Neuron (in vitro differentiated cells): ENCODE measurements around the gene EPHB2.

Source experiments
- H2AFZ ChIP-seq: one replicate; pipeline ENCODE4 v1.6.1; 2013; ENCODE audit warnings: low read depth, mild to moderate bottlenecking, inconsistent platforms, low read length, moderate library complexity
- H3K27me3 ChIP-seq: one replicate; pipeline ENCODE4 v1.6.1; 2013; ENCODE audit warnings: low read length; ENCODE audit not compliant: insufficient read depth
- H3K36me3 ChIP-seq: one replicate; pipeline ENCODE4 v1.6.1; 2013; ENCODE audit warnings: low read length; ENCODE audit not compliant: insufficient read depth
- H3K4me1 ChIP-seq: one replicate; pipeline ENCODE4 v1.6.1; 2013; ENCODE audit warnings: low read length; ENCODE audit not compliant: insufficient read depth
- H3K4me3 ChIP-seq: 2 replicates; pipeline ENCODE4 v1.5.1; 2013; ENCODE audit warnings: mild to moderate bottlenecking, low read length, moderate library complexity
- H3K9me3 ChIP-seq: one replicate; pipeline ENCODE4 v1.6.1; 2013; ENCODE audit warnings: low read length

EPHB2 gene

DNA sequence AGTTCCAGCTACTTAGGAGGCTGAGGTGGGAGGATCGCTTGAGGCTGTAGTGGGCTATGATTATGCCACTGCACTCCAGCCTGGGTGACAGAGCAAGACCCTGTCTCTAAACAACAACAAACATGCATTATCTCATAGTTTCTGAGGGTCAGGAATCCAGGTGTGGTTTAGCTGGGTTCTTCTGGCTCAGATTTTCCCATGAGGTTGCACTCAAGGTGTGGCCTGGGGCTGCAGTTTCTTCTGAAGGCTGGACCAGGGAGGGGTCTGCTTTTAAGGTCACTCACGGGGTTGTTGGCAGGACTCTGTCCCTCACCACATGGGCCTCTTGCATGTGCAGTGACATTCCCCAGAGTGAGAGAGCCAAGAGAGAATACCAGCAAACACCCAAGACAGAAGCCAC, 77.0 kb downstream of the EPHB2 start:
- Histone ChIP-seq H3K36me3 (peaks cover 37% of the 10 kb centered on the region), H2AFZ (no peak overlapping the region), H3K27me3 (no peaks in the 10 kb centered on the region), H3K4me1 (peaks cover 36% of the 10 kb centered on the region), H3K9me3 (no peaks in the 10 kb centered on the region), H3K4me3 (no peak overlapping the region)

DNA sequence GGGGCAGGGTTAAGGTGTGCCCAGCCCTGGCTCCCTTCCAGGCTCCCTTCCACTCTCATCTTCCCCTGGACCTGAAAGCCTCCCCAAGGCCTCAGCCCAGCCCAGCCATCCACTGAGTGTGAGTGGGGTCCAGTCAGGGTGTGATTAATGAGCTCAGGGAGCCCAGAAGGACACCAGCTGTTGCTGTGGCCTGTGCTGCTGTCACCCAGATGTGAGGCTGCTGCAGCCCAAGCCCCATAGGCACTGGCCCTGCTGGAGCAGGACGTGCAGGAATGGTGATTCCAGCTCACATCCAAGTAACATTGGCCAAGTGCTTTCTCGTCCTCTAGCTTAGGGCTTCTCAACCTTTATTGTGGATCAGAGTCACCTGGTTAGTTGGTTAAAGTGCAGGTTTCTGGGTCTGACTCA, 77.6 kb downstream of the EPHB2 start:
- no peaks in the 10 kb centered on the region for H3K9me3 ChIP-seq
- H3K36me3 ChIP-seq = peaks cover 37% of the 10 kb centered on the region
- no peak overlapping the region for H3K4me3 ChIP-seq
- H3K27me3 ChIP-seq = no peaks in the 10 kb centered on the region
- H2AFZ ChIP-seq = no peak overlapping the region
- peaks cover 30% of the 10 kb centered on the region for H3K4me1 ChIP-seq

DNA sequence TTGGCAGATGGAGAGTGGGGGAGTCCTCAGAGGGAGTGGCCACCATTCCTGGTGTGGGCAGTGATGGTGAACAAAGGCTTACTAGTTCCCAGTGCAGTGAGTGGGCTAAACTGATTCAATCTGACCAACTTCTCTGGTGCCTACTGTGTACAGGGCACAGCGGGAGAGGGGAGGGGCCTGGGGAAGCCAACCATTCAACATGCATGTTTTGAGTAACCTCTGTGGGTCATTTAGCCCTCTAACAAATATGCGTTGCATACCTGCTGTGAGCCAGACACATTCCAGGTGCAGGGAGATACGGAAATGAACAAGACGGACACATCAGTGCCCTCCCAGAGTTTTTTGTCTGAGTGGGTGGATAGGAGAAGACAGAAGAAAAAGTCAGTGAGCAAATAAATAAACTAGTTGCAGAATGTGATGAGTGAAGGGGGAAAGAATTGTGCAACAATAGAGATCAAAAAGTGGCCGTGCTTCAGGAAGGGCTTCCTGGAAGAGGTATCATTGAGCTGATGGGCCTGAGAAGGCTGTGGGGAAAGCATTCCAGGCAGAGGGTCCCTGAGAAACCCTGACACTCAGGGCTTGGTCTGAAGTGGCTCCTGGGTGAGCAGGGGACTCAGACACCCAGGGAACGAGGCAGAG, 78.8 kb downstream of the EPHB2 start:
- no peaks in the 10 kb centered on the region for H3K9me3 ChIP-seq
- H3K4me3 ChIP-seq = no peak overlapping the region
- peaks cover 25% of the 10 kb centered on the region for H3K4me1 ChIP-seq
- peaks cover 25% of the 10 kb centered on the region for H3K36me3 ChIP-seq
- H2AFZ ChIP-seq = no peak overlapping the region
- no peaks in the 10 kb centered on the region for H3K27me3 ChIP-seq

DNA sequence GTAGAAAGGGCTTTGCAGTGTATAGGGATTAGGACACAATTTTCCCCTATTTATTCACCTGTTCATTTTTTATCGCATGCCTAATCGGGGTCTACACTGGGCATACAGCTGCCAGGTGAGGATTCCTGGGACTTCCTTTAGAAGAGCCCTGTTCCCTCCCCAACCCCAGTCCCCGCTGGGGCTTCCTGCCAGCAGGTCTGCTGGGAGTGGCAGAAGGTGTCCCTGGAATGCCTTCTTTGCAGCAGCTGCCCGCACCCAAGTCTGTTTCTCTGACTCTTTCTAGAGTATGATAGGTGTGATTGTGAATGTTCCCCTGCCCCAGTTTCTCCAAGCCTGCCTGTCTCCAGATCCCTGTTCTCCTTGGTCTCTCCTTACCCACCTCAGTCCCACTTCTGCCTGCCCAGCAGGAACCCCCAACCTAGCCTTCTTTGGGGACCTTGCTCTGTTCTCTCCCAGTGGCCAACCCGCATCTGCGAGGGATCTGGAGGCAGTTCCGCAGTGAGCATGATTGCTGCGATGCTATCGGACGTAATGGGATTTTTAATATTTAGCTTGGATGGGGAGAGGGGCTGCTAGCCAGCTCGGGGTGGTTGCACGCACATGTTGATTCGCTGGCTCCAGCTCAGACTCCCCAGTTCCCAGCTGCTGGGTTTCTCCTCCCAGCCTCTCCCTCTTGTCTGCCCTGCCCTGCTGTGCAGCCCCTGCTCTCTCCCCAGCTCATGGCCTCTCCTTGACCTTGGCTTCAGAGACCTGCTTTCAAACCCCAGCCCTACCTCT, 79.8 kb downstream of the EPHB2 start:
- Histone ChIP-seq H3K9me3 (no peaks in the 10 kb centered on the region), H3K36me3 (peaks cover 18% of the 10 kb centered on the region), H3K27me3 (no peaks in the 10 kb centered on the region), H2AFZ (no peak overlapping the region), H3K4me3 (no peak overlapping the region), H3K4me1 (peaks cover 28% of the 10 kb centered on the region)

DNA sequence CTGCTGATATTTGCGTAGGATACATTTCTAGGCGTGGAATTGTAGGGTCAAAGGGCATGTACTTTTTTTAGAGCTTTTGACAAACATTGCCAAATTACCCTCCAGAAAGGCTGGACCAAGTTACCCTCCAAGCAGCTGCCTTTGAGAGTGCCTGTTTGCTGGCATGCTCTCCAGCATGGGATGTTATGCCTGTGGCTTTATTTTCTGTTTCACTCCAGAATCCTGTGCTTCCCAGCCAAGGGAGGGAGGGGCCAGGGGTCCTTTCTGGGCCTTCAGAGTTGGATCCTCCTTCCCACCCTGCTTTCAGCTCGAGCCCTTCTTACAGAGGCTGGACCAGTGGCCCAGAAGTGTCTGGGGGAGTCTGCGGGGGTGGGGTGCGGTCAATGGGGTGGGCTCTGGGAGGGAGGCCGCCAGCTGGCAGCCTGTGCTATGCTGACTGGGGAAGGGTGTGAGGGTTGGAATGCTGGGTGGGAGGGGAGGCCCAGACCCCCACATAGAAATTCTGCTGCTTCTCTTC, 81.2 kb downstream of the EPHB2 start:
- Histone ChIP-seq H3K36me3 (peaks cover 3% of the 10 kb centered on the region), H3K4me1 (peaks cover 36% of the 10 kb centered on the region), H2AFZ (no peak overlapping the region), H3K9me3 (no peaks in the 10 kb centered on the region), H3K4me3 (no peak overlapping the region), H3K27me3 (no peaks in the 10 kb centered on the region)

DNA sequence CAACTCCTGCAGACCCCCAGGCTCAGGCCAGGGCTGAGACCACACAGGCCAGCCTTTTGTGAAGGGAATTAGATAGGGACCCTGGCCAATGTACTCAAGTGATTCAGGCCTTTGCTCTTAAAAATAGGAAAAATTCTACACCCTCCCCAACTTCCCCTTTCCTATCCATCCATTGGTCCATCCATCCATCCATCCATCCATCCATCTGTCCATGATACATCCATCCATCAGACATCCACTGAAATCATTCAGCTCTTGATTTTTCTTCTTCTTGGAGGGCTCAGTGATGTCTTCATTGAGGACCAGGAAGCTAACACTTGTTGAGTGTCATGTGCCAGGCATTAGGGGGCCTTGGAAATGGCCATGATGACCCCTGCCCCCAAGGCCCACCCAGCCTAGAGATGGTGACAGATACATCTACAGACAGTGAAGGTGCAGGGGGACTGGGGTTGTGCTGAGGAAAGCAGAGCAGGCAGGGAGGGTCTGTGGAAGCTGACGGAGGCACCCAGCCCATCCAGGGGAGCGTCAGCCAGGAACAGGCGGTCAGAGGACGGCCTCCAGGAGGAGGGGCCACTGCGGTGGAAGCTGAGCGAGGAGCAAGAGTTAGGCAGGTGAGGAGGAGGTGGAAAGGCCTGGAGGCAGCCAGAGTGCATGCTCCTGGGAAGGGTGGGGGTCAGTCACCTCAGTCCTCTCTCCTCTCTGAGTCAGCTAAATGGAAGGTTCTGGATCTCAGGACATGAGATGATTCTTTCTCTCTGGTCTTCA, 81.9 kb downstream of the EPHB2 start:
- Histone ChIP-seq H3K36me3 (no peaks in the 10 kb centered on the region), H3K9me3 (no peaks in the 10 kb centered on the region), H3K27me3 (no peaks in the 10 kb centered on the region), H3K4me1 (peaks cover 36% of the 10 kb centered on the region), H3K4me3 (no peak overlapping the region), H2AFZ (no peak overlapping the region)

DNA sequence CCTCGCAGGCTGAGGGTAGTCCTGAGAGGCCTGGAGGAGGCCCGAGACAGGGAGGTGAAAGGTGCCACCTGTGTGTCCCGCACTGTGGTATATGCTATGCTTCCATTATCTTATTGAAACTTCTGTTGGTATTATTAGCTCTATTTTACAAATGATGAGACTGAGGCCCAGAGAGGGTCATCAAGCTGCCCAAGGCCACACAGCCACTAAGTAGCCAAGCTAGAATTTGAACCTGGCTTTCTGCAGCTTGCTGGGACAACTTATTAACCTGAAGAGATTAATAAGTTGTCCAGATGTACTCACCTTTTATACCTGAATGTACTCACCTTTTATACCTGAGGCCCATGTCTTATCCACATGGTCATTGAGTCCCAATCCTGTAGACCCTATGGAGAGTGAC, 83.0 kb downstream of the EPHB2 start:
- no peak overlapping the region for H2AFZ ChIP-seq
- no peaks in the 10 kb centered on the region for H3K36me3 ChIP-seq
- H3K9me3 ChIP-seq = no peaks in the 10 kb centered on the region
- peaks cover 42% of the 10 kb centered on the region for H3K4me1 ChIP-seq
- no peaks in the 10 kb centered on the region for H3K27me3 ChIP-seq
- H3K4me3 ChIP-seq = no peak overlapping the region

DNA sequence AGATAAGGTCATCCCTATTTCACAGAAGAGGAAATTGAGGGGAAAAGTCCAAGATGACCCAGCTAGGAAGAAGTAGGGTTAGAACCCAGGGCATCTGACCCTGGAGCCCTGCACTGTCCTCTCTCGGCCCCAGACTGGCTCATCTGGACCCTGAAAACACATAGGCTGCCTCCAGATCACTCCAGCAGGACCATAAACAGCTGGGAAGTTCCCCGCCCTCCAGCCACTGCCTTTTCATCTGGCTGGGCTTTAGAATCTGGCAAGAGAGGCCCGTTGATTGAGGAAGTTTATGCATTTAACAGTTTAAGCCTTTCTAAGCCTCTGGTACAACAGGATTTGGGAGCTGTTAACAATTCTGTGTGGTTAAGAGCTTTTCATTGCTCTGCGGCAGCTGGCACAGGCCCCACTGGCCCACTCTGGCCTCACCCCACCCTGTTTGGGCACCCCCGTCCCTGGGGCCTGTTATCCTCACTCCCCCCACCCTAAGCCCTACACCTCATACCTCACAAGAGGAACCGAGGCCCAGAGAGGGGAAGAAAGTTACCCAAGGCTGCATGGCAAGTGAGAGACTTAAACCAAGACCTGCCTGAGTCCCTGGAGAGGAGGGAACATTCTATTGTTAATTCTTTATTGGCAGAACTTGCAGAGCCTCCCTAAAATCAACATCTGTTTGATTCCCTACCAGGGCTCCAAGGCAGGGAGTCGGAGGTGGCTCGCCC, 84.2 kb downstream of the EPHB2 start:
- Histone ChIP-seq H3K4me3 (no peak overlapping the region), H3K4me1 (peaks cover 44% of the 10 kb centered on the region), H3K9me3 (no peaks in the 10 kb centered on the region), H3K27me3 (no peaks in the 10 kb centered on the region), H3K36me3 (peaks cover 1% of the 10 kb centered on the region), H2AFZ (no peak overlapping the region)

DNA sequence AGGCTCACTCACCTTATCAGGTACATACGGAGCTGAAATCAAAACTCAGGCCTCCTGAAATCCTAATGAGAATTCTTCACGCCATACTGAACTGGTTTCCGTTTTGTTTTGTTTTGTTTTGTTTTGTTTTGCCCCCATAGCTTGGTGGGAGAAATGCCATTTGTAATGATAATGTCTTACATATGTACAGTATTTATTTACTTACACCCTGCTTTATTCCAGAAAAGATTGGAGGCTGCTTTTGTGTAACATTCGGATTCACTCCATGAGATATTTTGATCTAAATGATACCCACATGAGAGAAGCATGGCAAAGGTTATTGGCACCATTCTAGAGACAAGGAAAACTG, 84.7 kb downstream of the EPHB2 start:
- no peak overlapping the region for H3K4me3 ChIP-seq
- no peaks in the 10 kb centered on the region for H3K27me3 ChIP-seq
- no peaks in the 10 kb centered on the region for H3K9me3 ChIP-seq
- no peak overlapping the region for H2AFZ ChIP-seq
- H3K36me3 ChIP-seq = peaks cover 1% of the 10 kb centered on the region
- peaks cover 44% of the 10 kb centered on the region for H3K4me1 ChIP-seq

DNA sequence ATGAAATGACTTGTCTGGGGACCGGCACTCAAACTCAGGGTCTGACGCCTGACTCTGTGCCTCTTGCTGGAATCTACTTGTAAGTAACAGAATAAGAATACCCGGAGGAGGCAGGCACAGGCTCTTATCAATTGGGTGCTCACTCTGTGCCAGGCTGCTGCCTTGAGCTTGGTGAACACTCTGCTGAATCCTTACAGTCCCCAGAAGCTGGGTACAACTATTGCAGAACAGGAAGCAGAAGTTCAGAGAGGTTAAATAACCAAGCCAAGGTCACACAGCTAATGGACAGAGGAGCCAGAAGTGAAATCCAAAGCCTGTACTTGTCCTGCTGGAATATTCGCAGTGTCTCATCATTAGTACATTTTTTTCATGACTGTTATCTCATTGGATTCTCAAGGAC, 86.0 kb downstream of the EPHB2 start:
- Histone ChIP-seq H3K4me3 (no peak overlapping the region), H3K27me3 (no peaks in the 10 kb centered on the region), H3K36me3 (peaks cover 1% of the 10 kb centered on the region), H3K4me1 (peaks cover 50% of the 10 kb centered on the region), H3K9me3 (no peaks in the 10 kb centered on the region), H2AFZ (no peak overlapping the region)

DNA sequence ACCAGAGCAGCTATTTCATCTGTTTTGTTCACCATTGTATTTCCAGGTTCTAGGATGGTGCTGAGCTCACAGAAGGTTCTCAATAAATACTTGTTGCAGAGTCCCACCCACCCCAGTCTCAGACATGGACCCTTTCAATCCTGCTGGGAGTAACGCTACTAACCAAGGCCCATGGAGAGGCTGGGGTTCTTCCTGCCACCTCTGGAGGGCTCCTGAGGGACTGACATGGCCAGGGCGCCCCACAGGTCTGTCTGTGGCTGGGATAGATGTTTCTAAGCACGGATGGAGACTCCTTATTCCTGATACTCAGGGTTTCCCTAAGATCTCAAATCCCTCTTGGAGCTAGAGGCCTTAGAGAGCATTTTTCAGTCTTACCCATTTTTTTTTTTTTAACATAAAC, 87.4 kb downstream of the EPHB2 start:
- H3K4me3 ChIP-seq = no peak overlapping the region
- peaks cover 58% of the 10 kb centered on the region for H3K4me1 ChIP-seq
- no peaks in the 10 kb centered on the region for H3K27me3 ChIP-seq
- H3K9me3 ChIP-seq = no peaks in the 10 kb centered on the region
- peaks cover 1% of the 10 kb centered on the region for H3K36me3 ChIP-seq
- no peak overlapping the region for H2AFZ ChIP-seq

DNA sequence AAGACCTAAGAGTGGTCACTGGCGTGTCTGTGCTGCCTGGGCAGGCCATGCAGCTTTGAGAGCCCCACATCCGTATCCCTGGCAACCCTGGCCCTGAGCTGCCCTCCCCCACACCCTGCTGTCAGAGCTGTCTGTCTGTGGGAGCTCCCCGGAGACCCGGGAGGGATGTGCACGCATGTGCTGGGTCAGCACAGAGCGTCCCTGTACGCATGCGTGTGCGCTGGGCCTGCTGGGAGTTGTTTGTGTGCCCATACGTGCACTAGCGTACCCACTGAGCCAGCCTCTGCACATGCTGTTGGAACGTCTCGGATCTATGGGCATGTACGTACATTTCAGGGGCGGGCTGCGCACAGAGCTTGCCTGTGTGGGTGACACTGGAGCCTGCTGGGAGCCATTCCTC, 89.3 kb downstream of the EPHB2 start:
- no peak overlapping the region for H2AFZ ChIP-seq
- peaks cover 1% of the 10 kb centered on the region for H3K36me3 ChIP-seq
- H3K4me3 ChIP-seq = no peak overlapping the region
- no peaks in the 10 kb centered on the region for H3K9me3 ChIP-seq
- H3K4me1 ChIP-seq = peaks cover 69% of the 10 kb centered on the region
- H3K27me3 ChIP-seq = no peaks in the 10 kb centered on the region

DNA sequence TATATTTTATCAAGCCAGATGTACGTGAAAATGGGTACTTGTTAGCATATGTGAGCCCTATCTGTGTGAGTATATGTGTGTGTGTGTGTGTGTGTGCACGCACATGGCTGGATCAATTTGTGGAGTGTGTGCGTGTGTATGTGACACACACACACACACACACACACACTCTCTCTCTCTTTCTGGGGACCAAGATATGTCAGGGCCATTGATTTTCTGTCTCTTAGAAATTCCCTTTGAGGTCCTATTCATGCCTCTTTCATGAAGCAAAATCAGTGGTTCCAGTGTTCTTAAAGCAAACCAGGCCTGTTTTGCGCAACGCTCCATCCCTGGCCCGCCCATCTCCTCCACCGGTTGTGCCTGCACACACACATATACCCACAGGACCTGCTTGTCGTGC, 90.0 kb downstream of the EPHB2 start:
- Histone ChIP-seq H3K36me3 (peaks cover 1% of the 10 kb centered on the region), H3K27me3 (no peaks in the 10 kb centered on the region), H3K4me3 (no peak overlapping the region), H3K4me1 (peaks cover 76% of the 10 kb centered on the region), H2AFZ (no peak overlapping the region), H3K9me3 (no peaks in the 10 kb centered on the region)
